ENCODE results near the gene BEND6.

- TF ChIP-seq, protein P1, sequence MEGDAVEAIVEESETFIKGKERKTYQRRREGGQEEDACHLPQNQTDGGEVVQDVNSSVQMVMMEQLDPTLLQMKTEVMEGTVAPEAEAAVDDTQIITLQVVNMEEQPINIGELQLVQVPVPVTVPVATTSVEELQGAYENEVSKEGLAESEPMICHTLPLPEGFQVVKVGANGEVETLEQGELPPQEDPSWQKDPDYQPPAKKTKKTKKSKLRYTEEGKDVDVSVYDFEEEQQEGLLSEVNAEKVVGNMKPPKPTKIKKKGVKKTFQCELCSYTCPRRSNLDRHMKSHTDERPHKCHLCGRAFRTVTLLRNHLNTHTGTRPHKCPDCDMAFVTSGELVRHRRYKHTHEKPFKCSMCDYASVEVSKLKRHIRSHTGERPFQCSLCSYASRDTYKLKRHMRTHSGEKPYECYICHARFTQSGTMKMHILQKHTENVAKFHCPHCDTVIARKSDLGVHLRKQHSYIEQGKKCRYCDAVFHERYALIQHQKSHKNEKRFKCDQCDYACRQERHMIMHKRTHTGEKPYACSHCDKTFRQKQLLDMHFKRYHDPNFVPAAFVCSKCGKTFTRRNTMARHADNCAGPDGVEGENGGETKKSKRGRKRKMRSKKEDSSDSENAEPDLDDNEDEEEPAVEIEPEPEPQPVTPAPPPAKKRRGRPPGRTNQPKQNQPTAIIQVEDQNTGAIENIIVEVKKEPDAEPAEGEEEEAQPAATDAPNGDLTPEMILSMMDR (conservative IDR thresholded peaks at IDR 0.05; ENCODE audit: low read length), result no peak
- no peak for TF ChIP-seq EZH2phosphoT487 (IDR thresholded peaks at IDR 0.05; ENCODE audit: borderline replicate concordance)
Observed at GRCh38 chr6:57019434-57019833, 64.5 kb downstream of the BEND6 start.
